ENCODE measurements around the gene NSUN3. TPM values are rescaled to one million over a fixed set of nuclear protein-coding genes. Genes with fewer than 3 reads are reported as not detected.

NSUN3 gene
- polyA plus RNA-seq, 1 donor: 7.2 TPM

DNA sequence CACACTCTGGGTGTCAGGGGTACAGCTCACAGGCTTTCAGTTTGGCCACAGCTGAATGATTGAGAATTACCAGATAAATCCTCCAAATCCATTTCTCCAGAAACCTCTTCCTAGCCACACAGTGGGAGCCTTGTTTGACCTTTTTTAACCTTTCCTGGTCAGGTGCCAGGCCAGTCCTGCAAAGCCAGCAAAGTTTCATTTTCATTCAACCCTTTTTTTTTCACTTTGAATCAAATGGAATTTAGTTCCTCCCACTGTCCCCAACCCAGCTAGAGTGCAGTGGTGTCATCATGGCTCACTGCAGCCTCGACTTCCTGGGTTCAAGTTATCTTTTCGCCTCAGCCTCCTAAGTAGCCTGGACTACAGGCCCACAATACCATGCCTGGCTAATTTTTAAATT, 67.8 kb downstream of the NSUN3 start:
- DNase-seq: no peak

DNA sequence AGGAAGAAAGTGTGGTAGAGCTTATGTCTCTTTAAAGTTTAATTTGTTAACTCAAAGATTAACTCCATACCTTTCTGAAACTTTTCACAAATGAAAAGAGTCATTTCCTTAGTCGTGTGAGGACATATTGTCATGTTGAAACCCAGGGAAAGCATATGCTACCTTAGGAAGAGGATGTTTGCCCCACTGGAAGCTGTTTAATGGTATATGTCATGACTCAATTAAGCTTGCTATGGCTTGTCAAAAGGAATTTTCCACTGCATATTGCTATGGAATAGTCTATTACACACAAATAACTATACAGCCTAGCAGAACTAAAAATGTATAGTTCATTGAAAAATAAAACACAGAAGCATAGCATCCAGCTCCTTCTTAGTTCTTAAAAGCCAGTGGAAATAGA, 69.9 kb downstream of the NSUN3 start:
- DNase-seq: no peak

DNA sequence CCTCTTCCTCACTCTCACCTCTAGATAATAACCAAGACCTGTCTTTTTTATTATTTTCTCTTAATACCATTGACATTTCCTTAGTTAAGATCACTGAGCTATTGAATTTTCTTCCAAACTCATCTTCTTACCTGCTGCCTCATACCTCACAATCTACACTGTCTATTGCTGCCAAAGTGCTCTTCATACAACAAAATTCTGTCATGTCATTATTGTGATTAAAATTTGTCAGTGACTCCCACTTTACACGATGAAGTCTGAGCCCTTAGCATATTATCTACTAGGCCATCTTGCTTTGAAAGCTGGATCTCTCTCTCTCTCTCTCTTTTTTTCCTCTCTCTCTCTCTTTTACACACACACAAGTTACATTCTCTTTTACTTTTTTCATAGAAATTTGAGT, 73.3 kb downstream of the NSUN3 start:
- DNase-seq: no peak

DNA sequence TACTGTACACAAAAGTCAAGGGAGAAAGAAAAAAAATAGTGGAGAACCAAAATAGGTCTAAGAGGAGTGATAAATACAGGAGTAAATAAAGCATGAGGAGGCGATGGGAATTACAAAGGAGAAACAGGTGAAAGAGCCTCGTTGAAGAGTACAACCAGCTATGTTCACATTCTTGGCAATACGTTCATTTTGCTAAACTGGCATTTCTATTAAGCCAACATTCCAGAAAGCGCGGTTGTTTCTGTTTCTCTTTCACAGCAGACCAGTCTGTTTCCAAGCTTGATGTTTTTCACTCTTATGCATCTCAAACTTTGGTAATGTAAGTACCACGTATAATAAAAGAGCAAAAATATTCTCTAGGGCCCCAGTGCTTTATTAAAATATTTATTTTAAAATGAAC, 74.5 kb downstream of the NSUN3 start:
- no peak for DNase-seq

DNA sequence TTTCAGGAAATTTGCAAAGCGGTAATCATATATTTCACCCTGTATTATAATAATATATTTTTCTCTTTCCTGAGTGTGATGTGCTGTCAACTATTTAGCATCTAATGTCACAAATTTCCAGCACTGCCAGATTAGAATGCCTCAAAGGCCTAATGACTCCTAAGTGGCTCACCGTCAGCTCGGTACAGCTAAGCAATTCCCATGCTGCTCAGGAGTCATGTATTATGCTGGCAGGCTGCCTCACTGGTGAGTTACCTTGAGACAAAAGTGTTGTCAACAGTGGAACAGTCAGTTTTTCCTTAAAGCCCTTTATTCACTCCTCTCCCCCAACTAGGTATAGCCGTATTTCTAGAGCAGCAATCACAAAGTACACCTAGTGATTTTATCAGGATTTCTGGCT, 83.6 kb downstream of the NSUN3 start:
- DNase-seq: no peak

DNA sequence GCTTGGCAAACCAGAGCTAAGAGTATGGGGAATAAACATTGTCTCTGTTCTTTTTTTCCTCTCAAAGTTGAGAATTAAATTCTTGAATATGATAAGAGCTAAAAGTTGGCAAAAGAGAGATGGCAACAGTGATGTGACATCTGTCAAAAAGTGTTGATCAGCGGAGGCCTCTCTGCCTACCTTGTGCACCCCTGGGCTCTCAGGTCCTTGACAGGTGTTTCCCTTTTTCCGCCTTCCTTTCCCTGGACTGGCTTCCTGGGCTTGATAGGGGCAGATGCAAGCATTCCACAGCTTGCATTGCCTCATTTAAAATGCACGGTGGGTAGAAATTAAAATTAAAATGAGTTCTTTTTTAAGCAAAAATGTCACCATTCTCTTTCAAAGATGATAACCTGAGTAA, 84.2 kb downstream of the NSUN3 start:
- DNase-seq: no peak

DNA sequence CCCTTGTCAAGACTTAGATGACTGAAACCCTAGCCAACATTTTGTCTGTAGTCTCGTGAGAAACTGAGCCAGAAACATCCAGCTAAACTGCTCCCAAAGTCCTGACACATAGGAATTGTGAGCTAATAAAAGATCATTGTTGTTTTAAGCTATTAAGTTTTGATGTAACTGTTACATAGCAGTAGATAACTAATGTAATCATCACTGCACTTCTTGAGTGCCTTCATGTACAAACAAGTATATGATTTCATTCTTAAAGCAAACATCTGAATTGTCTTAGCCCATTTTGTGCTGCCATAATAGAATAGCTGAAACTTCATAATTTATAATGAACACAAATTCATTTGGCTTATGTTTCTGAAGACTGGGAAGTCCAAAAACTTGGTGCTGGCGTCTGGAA, 87.3 kb downstream of the NSUN3 start:
- no peak for DNase-seq

DNA sequence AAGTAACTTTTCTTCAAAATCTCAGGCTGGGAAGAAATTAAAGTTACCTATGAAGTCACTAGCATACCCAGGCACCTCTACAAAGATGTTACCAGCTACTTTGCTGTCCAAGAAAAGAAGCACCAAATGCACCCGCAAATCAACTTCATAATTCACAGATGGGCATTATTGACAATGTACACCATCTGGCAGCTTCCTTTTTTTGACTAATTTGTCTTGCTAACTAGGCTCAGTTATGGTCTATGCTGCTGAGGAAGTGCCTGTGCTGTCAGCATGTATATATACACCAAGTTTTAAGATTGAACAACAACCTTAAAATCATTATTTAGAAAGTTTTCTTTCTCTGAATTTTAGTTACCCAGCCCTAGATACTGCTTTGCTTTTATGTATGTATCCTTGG, 93.8 kb downstream of the NSUN3 start:
- DNase-seq: no peak

DNA sequence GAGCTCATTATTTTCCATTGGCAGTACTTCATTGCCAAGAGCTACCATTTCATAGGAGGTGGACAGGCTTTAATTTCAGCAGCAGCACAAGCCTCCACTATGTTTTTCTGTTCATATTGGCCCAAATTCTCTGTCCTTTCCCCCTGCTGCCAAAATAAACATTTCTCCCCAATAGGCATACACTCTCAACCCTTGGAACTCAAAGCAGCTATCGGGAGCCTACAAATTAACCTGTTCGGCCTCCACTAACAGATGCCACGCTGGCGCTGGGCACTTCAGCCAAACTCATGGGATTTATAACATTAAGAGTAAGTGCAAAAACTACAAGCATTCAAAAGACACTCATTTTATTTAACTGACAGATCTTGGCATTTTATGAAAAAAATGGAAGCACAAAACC, 95.7 kb downstream of the NSUN3 start:
- no peak for DNase-seq

DNA sequence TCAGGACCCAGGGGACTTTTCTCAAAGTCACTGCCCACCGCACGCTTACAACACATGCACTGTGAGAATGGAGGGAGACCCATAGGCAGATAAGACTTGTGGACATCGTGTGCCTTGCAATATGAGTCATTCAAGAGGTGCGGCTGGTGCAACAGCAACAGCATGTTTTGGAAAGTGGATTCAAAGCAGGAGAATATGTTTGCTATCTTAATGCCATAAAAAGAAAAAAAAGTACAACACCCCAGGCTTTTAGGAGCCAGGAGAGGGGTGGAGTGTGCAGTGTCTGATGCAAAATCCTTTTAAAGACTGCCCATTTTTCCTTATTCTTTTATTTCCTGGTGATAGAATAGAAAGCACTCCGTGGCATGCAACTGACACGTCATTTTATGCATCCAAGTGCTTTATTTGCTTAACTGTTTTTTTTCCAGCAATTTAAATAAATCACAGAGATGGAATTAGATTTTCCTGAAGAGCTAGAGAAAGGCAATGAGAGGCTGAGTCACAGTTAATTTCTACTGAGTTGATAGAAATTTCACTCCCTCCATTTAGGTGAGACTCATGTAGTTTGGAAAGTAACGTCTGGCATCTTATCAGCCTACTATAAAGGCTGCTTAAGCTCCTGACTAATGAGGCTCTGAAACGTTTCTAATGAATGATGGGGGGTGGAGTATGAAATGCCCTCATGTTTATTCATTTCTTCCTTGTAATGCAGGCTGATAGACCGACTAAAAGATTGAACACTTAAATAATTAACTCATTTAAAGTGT, 96.4 kb downstream of the NSUN3 start:
- DNase-seq: no peak

DNA sequence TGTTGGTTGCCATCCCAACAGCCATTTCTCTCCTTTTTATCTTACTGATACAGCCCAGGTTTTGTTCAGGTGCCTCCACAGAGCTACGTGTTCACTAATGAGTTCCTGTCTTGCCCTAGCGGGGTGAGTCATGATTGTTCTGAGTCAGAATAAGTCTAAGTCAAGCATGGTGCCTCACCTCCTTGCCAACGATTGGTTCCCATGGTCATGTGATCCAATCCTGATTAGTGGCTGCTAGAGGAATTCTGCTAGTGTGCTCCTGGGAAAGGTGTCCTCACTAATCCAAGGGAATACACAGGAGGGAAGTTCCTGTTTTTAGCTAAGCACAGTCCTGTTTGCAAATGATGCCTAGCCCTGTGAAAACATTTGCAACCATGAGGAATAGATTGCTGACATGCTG, 99.8 kb downstream of the NSUN3 start:
- DNase-seq: no peak

DNA sequence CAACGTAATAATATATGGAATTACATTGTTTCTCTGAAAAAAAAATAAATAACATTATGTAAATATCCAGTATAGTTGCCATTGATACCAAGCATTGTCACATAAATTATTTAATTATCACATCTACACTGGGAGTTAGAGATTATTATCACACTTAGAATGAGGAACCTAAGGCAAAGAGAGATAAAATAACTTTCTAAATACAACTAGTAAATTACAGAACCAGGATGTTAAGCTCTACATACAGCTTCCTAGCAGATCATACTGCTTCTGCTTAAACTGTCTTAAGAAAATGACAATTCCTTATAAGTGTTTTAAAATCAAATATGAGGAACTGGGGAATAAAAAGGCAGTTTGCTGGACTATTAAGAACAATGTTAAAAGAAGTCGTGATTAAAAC, 104.5 kb downstream of the NSUN3 start:
- DNase-seq: no peak

DNA sequence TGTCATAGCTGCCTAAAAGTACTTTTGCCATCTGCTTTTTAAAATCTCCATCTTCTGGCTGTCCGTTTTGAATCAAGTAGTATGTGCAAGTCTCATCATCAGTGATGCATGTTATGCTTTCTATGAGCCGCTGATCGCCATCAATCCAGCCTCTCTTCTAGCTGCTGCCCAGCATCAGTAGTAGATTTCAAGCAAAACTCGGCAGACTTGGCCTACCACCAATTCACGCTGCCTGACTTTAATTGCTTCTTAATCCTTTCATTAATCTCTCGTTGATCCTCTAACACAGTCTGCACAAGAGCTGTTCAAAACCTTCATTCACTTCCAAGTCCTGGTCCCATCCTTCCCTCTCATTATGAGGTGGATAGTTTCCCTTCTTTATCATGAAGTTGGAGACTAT, 104.9 kb downstream of the NSUN3 start:
- DNase-seq: no peak

DNA sequence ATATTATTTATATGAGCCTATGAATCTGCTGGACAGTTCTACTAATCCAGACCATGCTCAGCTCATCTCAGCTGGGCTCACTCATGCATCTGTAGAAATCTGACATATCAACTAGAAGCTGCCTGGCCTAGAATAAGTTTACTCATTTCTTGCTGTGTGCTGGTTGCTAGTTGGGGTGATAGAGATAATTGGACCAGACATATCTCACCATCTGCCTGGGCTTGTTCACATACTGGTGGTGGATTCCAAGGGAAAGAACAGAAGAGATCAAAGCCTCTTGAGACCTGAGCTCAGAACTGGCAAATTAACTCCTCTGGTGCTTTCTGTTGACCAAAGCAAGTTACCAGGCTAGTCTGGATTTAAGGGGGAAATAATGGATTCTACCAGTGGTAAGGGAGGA, 109.1 kb downstream of the NSUN3 start:
- DNase-seq: no peak

DNA sequence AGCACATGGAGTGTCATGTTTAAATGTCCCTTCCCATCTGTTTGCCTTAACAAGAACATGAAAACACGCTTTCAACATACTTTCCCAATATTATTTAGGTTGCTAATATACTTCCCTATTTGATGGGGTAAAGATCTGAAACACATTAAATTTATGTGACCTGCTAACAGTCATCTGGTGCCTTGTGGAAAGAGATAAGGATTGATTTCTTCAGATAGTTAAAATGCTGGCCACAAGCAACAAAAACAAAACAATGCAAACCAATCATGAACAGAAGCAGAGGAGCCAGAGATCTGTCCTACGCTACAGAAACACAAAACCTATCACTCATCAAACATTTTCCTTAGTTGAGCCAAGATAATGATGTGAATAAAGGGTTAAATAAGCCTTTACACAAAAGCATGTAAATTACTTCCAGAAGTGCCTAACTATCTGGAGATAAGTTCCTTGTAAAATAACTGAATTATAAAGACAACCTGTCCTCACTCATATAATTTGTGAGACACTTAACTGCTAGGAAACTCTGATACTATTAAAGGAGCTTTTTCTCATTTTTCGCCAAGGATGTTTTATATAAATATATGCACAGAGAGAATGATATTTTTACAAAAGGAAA, 109.9 kb downstream of the NSUN3 start:
- DNase-seq: no peak

DNA sequence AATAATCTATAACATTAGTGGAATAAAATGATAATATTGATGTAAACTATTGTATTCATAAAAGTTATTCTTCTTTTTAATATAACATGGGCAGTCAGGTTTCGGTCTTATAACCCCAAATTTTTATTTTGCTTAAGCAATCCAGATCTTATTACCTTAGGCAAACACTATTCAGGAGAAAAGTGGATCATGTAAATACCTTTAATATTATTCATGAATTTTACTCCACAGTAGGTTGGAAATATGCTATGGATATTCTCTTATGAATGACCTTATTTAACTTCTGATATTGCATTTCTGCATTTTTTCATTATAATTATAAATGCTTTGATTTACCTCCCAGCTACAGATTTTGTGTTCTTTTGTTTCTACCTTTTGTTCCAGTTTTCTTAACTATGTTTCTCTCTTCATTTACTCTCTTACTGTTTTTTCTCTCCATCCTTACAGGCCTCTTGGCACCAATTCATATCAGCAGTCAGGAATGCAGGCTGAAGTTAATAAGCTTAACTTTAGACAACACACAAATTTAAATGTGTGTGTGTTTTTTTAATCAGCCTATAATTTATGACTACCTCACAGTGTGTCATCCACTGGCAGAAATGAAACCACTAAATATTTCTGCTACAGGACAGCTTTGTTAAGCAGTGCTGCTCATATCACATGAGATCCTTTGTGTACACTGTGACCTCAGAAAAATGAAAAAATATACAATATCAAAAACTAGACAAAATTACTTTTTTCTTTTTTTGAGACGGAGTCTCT, 111.0 kb downstream of the NSUN3 start:
- no peak for DNase-seq

DNA sequence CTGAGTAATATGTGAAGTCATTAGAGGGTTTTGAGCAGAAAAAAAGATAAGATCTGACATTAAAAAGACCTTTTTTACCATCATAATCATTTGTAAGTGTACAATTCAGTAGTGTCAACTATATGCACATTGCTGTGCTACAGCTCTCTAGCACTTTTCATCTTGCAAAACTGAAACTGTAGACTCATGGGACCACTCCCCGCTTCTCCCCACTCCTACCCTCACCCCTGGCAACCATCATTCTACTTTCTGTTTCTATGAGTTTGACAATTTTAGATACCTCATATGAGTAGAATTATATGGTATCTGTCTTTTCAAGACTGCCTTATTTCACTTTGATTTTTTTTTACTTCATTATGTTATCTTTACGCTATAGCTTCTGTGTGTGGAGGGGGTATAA, 112.8 kb downstream of the NSUN3 start:
- no peak for DNase-seq

DNA sequence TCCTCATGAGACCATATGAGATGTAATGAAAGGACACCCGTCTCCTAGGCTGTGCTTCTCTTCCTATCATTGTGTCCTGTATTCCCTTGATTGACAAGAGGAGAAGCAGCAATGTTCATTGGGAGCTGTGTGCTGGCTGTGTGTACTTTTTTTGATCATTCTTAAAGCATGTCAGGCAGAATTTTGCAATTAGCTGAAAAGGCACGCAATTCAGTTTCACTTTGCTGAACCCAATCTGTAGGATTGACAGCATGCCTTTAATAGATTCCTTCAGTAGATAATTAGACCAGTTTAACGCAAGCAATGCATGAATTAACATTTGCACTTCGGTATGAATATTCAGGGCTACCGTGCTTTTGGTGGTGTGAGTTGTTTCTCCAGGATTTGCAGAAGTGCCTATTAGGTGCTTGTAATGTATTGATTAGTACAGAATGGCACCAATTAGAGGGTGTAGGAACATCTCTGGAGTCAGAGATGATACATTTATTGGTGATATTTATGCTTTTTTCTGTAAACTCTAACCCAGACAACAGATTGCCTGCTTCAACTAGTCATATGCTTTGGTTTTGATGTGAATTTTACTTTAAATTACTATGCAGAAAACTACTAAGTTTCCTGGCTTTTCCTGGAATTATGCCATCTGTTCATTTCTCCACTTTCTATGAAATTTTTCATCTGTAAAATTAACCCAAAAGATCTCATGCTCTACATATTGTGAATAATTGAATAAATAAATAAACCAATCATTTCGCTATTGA, 114.3 kb downstream of the NSUN3 start:
- no peak for DNase-seq

Other genes with a start within 250 kb of the NSUN3 start
- gene PROS1, start 89.2 kb upstream of the NSUN3 start, polyA plus RNA-seq (ENCODE audit: insufficient read length): 28.1 TPM
- 6.2 TPM for gene ARL13B, start 82.9 kb upstream of the NSUN3 start, polyA plus RNA-seq (ENCODE audit: insufficient read length)
- not detected for gene STX19, start 34.5 kb upstream of the NSUN3 start, polyA plus RNA-seq (ENCODE audit: insufficient read length)
- gene DHFR2, start 145 bp upstream of the NSUN3 start, polyA plus RNA-seq (ENCODE audit: insufficient read length): 4.4 TPM

All from hindlimb muscle (tissue), 1 donor.